ENCODE results near the gene SNX2.

The SNX2 gene

DNA sequence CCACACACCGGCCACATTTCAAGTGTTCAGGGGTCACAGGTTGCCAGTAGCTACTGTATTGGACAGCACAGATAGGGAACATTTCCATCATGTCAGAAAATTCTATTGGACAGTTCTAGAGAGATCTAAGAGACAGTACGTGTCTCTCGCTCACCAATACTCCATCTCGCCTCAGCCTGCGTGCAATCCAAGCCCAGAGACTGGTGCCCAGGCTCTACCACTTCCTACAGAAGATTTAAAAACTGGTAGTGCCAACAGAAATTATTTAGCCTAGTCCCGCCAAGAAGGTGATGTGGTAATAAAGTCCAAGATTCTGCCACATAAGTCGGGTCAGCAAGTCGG lies 390 bp upstream of the SNX2 start:
- DNase-seq: no peak

DNA sequence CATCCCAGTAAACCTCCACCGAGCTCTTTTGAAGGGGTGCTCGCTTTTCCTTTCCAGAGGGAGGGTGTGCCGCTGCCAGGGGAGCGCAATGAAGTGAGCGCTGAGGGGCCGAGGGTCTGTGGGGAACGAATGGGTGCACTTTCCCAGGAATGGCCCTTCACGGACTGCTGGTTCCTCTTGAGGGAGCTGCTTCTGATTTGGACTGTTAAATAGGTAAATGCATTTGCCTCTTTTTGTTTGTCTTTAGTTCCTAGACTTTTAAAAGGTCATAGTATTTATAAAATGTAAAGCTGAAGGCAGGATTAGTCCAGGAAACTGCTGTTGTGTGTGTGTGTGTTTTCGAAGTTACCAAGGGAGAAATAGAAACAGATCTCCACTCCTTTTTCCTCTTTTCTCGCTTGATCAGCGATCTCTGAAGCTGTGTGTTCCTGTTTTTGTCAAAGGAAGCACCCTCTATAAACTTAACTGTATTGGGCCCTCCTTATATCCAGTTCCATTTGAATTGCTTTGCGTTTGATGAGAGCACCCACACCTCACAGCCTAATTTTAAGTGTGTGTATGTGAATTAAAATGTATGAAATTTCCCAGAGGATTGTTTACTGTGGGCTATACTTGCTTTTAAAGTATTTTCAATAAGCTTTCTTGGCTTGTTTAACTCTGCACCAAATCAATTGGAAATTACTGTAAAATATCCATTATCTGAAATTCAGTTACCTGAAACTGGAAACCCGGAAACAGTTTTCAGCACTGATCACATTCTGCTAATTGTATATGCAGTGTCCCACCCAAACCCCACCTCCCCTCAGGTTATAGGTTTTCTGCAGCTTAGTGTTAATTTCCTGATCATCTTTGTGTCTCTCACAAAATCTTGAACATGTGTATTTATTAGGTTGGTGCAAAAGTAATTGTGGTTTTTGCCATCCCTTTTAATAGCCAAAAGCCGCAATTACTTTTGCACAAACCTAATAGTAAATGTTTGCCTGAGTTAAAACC lies 966 bp downstream of the SNX2 start:
- no peak for DNase-seq

DNA sequence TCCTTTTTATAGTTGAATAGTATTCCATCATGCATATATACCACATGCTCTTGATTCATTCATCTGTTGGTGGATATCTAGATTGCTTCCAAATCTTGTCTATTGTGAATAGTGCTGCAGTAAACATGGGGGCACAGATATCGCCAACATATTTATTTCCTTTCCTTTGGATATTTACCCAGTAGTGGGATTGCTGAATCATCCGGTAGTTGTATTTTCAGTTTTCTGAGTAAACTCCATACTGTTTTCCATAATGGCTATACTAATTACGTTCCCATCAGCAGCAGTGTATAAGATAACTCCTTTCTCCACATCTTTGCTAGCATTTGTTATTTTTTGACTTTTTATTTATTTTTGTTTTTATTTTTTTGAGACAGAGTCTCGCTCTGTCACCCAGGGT lies 3.3 kb downstream of the SNX2 start:
- no peak for DNase-seq

DNA sequence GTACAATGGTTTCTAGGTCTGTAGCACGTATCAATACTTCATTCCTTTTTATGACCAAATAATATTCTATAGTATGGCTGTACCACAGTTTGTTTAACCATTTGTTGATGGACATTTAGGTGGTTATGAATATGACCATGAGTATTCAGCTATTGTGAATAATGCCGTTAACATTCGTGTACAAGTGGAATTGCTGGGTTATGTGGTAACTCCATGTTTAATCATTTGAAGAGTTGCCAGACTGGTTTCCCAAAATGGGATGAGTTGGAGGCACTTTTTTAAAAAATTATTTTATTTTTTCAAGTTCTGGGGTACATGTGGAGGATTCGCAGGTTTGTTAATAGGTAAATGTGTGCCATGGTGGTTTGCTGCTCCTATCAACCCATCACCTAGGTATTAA lies 4.6 kb downstream of the SNX2 start:
- no peak for DNase-seq

DNA sequence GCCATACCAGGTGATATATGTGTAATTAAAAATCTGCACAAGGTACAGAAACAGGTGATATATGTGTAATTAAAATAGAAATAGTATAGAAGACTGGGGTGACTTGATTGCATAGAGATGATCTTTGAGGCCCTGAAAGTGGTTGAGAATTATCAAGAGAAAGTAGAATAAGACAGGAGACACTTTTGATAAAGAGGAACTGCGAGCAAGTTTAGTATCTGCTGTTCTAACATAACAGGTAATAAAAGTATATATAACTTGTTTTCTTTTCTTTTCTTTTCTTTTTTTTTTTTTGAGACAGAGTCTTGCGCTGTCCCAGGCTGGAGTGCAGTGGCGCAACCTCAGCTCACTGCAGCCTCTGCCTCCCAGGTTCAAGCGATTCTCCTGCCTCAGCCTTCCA lies 5.4 kb downstream of the SNX2 start:
- no peak for DNase-seq

DNA sequence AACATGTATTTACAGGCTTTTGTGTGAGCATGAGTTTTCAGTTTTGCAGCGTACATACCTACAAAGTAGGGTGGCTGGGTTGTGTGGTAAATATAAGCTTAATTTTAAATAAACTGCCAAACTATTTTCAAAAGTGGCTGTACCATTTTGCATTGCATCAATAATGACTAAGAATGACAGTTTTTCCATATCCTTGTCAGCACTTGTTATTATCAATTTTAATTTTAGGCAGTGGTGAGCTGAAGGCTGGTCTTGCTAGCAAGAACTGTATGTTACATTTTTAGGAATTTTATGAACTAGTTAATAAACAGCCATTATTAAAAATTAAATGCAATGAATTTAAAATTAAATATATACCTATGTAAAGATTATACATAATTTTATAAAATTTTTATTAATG lies 6.6 kb downstream of the SNX2 start:
- DNase-seq: no peak

DNA sequence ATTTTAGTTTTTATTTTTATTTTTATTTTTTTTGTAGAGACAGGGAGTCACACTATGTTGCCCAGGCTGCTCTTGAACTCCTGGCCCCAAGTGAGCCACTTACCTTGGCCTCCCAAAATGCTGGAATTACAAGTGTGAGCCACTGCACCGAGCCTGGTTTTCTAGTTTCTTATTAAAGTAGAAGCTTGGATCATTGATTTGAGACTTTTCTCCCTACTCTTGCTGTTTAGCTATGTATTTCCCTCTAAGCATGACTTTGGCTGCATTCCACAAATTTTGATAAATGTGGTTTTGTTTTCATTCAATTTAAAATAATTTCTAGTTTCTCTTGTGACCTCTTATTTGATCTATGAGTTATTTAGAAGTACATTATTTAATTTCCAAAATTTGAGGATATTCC lies 10.4 kb downstream of the SNX2 start:
- no peak for DNase-seq

DNA sequence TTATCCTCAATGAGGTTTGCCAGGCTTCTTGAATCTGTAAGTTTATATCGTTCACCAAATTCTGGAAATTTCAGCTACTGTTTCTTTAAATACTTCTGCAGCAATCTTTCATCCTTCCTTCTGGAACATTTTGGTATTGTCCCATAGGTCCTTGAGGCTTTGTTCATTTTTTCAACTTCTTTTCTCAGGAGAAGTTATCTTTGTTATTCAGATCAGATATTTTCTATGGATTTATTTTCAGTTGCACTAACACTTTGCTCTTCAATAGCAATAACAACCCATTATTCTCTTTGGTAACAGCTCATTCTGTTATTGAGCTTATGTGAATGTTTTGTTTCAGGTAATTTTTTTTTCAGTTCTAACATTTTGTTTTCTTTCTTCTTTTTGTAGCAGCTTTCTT lies 13.5 kb downstream of the SNX2 start:
- no peak for DNase-seq

DNA sequence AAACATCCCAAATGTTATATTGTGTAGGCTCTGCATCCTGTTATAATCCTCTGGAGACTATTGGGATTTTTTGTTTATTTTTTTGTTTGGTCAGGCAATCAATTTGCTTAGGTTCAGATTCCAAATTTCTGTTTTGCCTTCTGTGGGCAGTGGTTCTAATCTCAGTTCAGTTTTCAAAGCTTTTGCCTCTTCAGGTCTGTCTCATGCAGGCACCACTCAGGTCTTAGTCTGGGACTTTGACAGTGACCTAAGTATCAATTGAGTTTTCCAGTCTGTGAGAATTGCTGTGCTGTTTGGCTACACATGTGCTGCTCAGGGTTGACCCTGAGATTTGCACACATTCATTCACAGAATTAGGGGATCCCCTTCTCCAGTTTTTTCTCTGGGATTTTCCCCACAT lies 14.1 kb downstream of the SNX2 start:
- DNase-seq: no peak

DNA sequence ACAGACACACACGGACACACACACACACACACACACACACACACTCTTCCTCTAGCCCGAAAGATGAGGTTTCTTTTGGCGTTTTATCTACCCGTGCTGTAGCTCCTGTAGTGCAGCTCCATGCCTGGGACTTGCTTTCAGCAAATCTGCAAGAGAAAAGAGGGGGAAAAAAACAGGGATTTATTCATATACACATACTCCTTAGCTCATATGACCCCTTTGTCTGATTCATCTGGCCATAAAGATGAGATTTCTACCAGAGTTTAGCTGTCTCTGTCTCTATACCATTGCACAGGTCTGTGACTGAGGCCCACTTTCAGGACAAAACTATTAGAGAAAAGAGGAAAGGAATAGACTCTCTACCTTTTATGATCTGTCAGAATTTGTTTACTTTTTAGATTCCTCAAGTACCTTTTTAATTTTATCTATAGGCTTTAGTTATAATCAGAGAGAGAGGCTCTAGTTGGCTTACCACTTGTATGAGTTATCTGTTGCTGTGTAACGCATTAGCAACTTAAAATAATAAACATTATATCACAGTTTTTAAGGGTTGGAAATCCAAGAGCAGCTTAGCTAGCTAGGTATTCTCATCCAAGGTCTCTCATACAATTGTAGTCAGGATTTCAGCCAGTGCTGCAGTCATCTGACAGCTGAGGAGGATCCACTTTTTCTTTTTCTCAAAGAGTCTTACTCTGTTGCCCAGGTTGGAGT lies 14.7 kb downstream of the SNX2 start:
- DNase-seq: no peak

DNA sequence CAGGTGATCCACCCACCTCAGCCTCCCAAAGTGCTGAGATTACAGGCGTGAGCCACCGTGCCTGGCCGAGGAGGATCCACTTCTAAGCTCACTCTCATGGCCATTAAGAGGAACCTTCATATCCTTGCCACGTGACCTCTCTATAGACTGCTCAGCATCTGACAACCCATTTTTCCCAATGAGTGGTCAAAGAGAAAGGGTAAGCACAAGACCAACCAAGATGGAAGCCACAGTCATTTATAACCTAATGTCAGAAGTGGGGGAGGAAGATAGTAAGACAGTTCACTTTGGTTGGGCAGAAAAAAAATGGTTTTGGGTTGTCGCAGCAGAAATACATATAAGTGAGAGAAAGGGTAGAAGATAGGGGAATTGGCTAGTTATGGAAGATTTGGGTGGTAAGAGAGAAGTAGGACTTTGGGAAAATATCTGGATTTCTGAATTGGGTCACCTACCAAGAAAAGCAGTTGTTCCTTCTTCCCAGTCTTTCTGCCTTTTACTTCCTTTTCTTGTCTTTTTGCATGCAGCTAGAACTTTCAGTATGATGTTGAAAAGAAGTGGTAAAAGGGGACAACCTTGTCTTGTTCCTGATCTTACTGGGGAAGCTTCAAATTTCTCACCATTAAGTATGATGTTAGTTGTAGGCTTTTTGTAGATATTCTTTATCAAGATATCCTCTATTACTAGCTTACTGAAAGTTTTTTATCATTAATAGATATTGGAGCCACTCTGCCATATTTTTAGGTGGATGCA lies 15.6 kb downstream of the SNX2 start:
- no peak for DNase-seq

DNA sequence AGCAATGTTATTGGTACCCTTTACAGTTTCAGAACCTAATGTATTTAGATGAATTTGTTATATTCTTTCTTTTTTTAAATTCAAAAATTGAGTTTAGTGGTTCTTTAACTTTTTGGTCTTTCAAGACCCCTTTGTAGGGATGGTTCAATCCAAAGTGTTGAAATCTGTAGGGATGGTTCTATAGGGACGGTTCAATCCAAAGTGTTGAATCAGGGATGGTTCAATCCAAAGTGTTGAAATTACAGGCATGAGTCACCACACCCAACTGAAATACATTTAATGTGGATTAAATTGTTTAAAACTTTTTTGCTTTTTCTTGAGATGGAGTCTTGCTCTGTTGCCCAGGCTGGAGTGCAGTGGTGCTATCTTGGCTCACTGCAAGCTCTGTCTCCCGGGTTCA lies 30.6 kb downstream of the SNX2 start:
- DNase-seq: no peak

DNA sequence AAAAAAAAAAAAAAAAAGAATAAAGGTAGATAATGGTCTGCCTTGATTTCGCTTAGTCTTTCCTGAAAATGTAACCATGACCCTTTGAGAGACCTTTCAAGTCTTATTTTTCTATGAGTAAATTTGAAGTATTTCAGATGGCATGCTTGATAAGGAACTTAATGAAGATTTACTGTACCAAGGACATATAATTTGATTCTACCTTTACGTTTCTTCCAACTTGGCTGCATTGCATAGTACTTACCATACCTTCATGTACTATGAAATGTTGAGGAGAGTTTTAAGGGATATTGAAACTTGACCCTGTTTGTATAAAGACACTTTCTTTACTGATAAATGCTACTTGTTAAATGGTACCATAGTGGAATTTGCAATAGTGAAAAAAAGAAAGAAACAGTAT lies 35.5 kb downstream of the SNX2 start:
- no peak for DNase-seq

DNA sequence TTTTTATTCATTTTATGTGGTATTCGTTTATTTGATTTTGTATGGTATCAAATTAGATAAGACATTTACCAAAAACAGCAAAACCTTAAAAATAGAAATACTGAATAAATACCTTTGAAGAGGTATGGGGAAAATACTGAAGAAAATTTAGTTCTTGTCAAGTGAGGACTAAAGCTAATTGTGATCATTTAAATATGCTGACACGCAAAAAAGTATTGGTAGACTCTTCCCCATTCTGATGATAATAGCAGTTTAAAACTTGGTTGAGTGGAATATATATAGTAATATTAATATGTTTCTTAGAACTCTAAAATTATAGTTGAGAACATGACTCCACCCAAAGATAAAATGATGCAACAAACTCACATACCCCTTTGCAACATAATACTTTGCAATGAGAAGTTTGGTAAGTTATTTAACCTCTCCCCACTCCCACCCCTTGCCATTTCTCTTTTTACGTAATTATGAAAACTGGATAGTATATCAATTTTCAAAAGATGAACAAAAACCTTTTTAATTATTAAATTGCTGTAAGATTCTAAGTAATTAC lies 40.4 kb downstream of the SNX2 start:
- DNase-seq: no peak

DNA sequence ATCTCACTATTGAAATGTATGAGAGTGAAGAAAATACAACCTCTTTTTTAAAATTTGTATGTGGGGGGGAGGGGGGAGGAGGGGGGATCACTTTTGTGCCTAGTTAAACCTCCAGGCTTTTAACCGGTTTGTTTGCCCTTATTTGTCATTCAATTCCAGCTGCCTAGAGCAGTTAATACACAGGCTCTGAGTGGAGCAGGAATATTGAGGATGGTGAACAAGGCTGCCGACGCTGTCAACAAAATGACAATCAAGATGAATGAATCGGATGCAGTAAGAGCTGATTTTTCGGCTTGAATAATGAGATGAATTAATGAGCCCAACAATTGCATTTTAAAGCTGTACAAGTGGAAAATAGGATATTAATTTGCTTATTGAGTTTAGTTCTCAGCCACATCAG lies 41.9 kb downstream of the SNX2 start:
- DNase-seq: no peak

DNA sequence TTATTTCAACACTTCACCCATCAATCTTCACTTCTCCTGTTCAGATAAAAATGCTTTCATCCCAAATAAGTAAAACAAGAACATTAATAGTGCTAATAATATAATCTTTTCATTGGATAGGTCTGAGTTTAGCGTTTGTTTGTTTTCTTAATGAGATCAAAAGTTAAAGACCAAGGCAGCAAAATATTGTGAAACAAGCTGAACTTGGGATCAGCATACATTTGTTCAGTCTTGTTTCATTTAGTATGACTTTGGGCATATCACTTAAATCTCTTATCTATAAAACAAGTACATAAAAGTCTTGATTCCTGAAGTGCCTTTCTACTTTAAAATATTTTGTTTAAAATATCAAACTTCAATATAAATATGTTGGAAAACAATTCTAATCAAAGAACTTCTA lies 57.1 kb downstream of the SNX2 start:
- no peak for DNase-seq

DNA sequence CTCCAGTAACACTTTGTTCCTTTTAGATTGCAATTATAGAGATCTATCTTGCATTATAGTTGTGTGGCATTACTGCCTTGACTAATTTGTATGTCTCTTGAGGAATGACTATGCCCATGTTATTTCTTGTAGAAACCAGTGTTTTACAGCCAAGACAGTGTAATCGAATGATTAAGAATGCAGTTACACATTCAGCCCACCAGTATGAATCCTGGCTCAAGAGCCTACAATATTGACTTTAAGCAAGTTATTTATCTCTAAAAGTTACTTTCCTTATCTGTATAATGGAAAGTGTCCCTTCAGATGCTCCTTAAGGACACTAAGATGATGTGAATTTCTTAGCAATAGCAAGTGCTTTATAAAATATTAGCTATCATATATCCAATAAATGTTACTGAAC lies 60.8 kb downstream of the SNX2 start:
- DNase-seq: no peak

DNA sequence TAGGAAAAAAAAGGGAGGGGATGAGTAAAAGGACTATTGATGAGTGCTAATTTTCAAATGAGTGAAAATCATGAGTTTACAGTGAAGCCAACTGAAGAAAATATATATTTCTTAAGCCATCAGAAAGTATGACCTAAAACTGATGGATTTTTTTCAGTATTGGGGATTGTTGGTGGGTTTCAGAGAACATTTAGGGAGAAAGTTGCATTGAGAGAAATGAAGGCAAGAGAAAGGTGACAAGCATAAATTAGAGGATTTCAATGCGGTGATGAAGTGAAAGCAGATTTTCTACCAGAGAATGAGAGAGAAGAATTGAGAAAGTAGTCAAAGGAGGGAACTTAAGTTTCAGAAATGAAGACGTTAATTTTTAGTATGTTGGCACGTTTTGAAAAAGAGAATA lies 62.1 kb downstream of the SNX2 start:
- no peak for DNase-seq

DNA sequence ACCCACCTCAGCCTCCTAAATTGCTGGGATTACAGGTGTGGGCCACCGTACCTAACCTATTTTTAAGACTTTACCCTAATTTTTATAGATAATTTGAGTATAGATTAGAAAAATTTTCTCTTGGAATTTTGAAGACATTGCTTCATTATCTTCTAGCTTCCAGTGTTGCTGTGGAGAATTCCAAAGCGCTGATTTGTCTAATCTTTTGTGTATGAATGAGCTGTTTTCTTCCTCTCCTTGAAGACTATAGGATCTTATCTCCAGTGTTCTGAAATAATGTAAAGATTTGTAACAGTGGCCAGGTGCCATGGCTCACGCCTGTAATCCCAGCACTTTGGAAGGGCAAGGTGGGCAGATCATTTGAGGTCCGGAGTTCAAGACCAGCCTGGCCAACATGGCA lies 64.9 kb downstream of the SNX2 start:
- no peak for DNase-seq

DNA sequence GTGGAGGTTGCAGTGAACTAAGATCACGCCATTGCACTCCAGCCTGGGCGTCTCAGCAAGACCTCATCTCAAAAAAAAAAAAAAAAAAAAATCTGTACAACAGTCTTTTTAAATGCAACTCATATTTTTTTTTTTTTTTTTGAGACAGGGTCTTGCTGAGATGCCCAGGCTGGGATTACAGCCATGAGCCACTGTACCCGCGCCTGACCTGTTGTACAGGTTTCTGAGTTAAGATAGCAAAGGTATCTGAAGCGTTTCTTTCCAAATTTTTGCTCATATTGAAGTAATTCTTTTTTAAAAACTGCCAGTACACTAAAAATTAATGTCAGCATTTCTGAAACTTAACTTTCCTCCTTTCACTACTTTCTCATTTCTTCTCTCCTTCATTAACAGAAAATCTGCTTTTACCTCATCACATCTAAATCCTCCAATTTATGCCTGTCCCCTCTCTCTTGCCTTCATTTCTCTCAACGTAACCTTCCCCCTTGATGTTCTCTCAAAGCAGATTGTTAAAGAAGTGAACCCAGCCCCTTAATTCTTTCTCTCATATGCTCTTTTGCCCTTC lies 67.2 kb downstream of the SNX2 start:
- no peak for DNase-seq

DNA sequence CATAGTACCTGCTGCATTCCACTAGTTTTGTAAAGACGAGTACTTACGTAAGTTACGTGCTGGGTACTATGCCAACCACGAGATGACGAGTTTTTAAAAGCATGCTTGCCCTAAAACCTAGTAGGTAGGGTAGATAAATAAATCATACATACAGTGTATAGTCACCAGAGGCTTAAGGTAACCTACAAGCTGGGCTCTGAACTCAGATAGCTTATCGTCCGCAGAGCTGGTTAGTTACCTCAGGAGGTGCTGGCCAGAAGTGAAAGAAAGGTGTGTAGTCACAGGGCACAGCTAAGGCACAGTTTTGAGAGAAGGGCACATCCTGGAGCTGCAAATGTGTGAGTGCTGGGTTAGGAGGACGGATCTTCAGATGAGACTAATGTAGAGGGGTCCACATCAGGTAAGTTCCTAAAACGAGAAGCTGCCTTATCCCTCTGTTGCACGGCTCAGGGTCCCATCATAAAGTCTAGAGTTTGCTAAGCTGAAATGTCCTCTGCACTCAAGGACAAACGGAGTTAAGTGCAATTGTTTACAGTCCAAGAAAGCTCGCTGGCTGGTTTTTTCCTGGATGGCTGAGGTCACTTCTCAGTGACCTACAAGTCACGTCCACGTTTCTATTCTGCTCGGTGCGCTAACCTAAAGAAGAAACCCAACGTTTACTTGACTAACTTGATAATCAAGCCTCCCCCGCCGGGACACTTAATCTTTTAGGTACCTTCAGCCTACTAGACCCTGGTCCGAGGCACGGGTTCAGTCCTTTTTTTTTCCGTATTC lies 69.4 kb downstream of the SNX2 start:
- no peak for DNase-seq

DNA sequence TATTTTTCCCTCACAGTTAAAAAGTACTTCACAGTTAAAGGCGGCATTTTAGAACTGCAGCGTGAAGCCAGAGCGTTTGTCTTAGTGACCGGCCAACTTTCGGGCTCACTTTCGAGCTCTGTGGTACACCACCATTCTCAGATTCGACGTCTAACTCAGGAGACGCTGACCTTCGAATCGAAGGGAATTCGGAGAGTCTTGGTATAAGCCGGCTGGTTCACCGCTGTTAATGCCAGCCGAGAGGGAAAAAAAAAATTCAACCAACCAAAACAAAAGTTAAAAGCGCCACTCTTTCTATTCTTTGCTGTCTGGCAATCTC lies 70.0 kb downstream of the SNX2 start:
- no peak for DNase-seq

Measured in NK-92 treated with Interleukin-12 subunit alpha and Interleukin-12 subunit beta, amount 100 ng/mL, for 24 hours (cell line).